ENCODE measurements around the gene RAB1B.

The RAB1B gene

GRCh38 chr11:66321606-66322005, 53.2 kb downstream of the RAB1B start:
- no peak for DNase-seq (ENCODE audit: low read depth, low spot score)

GRCh38 chr11:66322732-66323427, 54.4 kb downstream of the RAB1B start:
- no peak for DNase-seq (ENCODE audit: low read depth, low spot score)

DNA sequence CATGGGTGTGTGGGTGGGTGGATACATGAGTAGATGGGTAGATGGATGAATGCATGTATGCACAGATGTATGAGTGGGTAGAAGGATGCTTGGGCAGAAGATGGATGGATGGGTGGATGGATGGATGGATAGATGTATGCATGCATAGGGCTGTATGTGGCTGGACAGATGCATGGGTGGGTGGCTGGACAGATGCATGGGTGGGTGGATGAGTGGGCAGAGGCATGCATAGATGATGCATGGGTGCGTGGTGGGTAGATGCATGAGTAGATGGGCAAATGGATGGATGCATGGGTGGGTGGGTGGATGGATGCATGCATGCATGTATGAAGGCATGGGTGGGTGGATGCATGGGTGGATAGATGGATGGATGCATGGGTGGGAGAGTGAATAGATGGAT, 55.2 kb downstream of the RAB1B start:
- no peak for DNase-seq (ENCODE audit: low read depth, low spot score)

DNA sequence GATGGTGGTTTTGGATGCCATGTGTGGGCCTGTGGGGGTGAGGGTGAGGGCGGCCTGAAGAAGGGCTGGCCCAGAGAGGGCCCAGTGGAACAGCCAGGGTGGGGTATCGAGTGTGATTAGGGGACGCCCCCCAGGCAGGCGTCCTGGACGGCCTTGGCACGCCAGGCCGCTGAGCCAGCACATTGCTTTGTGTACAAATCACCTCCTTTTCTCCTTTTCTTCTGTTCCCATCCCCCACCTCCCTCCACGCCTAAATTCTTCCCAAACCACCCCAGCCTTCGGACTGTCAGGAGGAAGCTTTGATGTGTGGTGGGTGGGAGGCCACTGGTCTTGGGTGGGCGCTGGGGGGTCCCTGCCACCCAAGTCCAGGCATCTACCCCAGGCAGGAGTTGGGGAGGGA, 56.2 kb downstream of the RAB1B start:
- no peak for DNase-seq (ENCODE audit: low read depth, low spot score)

DNA sequence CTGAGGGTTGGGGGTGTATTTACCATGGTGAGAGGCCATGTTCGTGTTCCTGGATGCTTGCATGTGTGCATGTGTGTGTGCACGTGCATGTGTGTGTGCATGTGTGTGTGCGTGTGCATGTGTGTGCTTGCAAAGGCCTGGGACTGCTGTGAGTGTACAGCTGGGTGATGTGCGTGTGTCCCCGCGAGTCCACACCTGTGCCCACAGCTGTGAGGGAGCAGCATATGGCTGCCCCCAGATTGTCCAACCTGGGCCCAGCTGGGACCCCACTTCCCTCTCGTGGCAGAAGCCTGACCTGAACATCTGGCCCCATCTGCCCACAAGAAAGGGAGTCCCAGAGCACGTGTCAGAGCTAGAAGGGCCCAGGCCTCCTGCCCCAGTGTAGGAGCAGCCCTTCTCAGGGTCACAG, 56.8 kb downstream of the RAB1B start:
- DNase-seq (ENCODE audit: low read depth, low spot score), result no peak

- DNase-seq (ENCODE audit: low read depth, low spot score), result no peak
These were observed 58.0 kb downstream of the RAB1B start for GRCh38 chr11:66326261-66327111.

Measured in brain pericyte (primary cell).